Peyer's patch (tissue), 4 donors: ENCODE data around the gene SPRED3.

Experiments
- CTCF ChIP-seq, 6 experiments: fragments of 450-650 bp in 4 of 6; fragments of 200-600 bp in 2 of 6; sonication (generic) in 1 of 6; IDR thresholded peaks; one replicate each; pipeline ENCODE4 v1.5.1; 2017 to 2019; ENCODE audit warnings: antibody characterized with exemption in 6 of 6, mild to moderate bottlenecking in 3 of 6, moderate library complexity in 1 of 6
- POLR2A ChIP-seq, 2 donors: fragments of 450-650 bp; IDR thresholded peaks; one replicate each; pipeline ENCODE4 v1.5.1; 2017; ENCODE audit warnings: antibody characterized with exemption in 2 of 2, mild to moderate bottlenecking in 2 of 2, moderate library complexity in 2 of 2

GRCh38 chr19:38424272-38424671 is 35.8 kb downstream of the SPRED3 start:
- TF ChIP-seq CTCF (IDR thresholded peaks at IDR 0.05) = no peak
- no peak for TF ChIP-seq POLR2A (IDR thresholded peaks at IDR 0.05)
